Activated naive CD8-positive, alpha-beta T cell treated with anti-CD3 and anti-CD28 coated beads for 36 hours (primary cell): Measurements from ENCODE around the gene FER. TPM values are rescaled to one million over a fixed set of nuclear protein-coding genes. Genes with fewer than 3 reads are reported as not detected.

Experiments used
- DNase-seq: peaks from one replicate; pipeline ENCODE4 v3.0.0; 2021
- H3K27ac Mint-ChIP-seq: one replicate; pipeline ENCODE4 v1.8.0; 2022; ENCODE audit warnings: mild to moderate bottlenecking, moderate library complexity, mixed read lengths
- H3K27me3 Mint-ChIP-seq: one replicate; pipeline ENCODE4 v1.8.0; 2022; ENCODE audit warnings: mild to moderate bottlenecking, mixed read lengths
- H3K36me3 Mint-ChIP-seq: one replicate; pipeline ENCODE4 v1.8.0; 2021; ENCODE audit warnings: mild to moderate bottlenecking, mixed read lengths
- H3K4me1 Mint-ChIP-seq: one replicate; pipeline ENCODE4 v1.8.0; 2021; ENCODE audit warnings: mixed read lengths
- H3K4me3 Mint-ChIP-seq: one replicate; pipeline ENCODE4 v1.8.0; 2022; ENCODE audit warnings: mild to moderate bottlenecking, moderate library complexity, mixed read lengths
- H3K9me3 Mint-ChIP-seq: one replicate; pipeline ENCODE4 v1.8.0; 2022; ENCODE audit warnings: mixed read lengths
- total RNA-seq, 2 experiments: library from RNA; stranded (reverse); gene quantifications; one replicate each; pipeline ENCODE4 v1.2.3, GENCODE V29; 2021

The FER gene
- total RNA-seq, 2 experiments from 2014 or later: 9.0 to 9.1 TPM

GRCh38 chr5:108730617-108731340 lies 16.9 kb upstream of the FER start:
- H3K27me3 Mint-ChIP-seq: peaks cover 50% of the 10 kb centered on the region
- peaks cover 33% of the 10 kb centered on the region for H3K4me1 Mint-ChIP-seq
- no peak overlapping the region for H3K27ac Mint-ChIP-seq
- no peak overlapping the region for H3K4me3 Mint-ChIP-seq
- peaks cover 2% of the 10 kb centered on the region for H3K9me3 Mint-ChIP-seq
- peaks cover 4% of the 10 kb centered on the region for H3K36me3 Mint-ChIP-seq
- DNase-seq: no peak

GRCh38 chr5:108735790-108736189 lies 11.9 kb upstream of the FER start:
- no peaks in the 10 kb centered on the region for H3K9me3 Mint-ChIP-seq
- H3K4me1 Mint-ChIP-seq: peaks cover under 1% of the 10 kb centered on the region
- no peak overlapping the region for H3K4me3 Mint-ChIP-seq
- no peak for DNase-seq
- peaks cover 36% of the 10 kb centered on the region for H3K27me3 Mint-ChIP-seq
- H3K27ac Mint-ChIP-seq: no peak overlapping the region
- H3K36me3 Mint-ChIP-seq: no peaks in the 10 kb centered on the region

GRCh38 chr5:108736855-108737254 lies 10.8 kb upstream of the FER start:
- DNase-seq: no peak
- Mint-ChIP-seq H3K4me3 (no peak overlapping the region), H3K36me3 (no peaks in the 10 kb centered on the region), H3K4me1 (no peaks in the 10 kb centered on the region), H3K27me3 (peaks cover 32% of the 10 kb centered on the region), H3K27ac (no peak overlapping the region), H3K9me3 (no peaks in the 10 kb centered on the region)

GRCh38 chr5:108739376-108739775 lies 8.3 kb upstream of the FER start:
- H3K4me3 Mint-ChIP-seq: no peak overlapping the region
- peaks cover 18% of the 10 kb centered on the region for H3K27me3 Mint-ChIP-seq
- H3K9me3 Mint-ChIP-seq: no peaks in the 10 kb centered on the region
- H3K36me3 Mint-ChIP-seq: no peaks in the 10 kb centered on the region
- H3K27ac Mint-ChIP-seq: no peak overlapping the region
- DNase-seq: no peak
- no peaks in the 10 kb centered on the region for H3K4me1 Mint-ChIP-seq

DNA sequence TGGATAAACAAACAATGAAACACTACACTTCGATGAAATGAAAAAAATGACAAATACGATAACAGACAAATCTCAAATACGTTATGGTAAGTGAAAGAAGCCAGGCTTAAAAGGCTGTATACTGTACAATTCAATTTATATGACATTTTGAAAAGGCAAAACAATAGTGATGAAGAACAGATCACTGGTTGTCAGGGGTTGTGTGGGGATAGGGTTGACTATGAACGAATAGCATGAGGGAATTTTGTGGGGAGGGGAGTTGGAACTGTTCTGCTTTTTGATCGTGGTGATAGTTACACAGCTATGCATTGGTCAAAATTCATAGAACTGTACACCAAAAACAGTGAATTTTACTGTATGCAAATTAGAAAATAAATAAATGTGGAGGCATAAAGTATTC lies 7.8 kb upstream of the FER start:
- no peak overlapping the region for H3K4me3 Mint-ChIP-seq
- H3K4me1 Mint-ChIP-seq: no peaks in the 10 kb centered on the region
- H3K9me3 Mint-ChIP-seq: no peaks in the 10 kb centered on the region
- H3K36me3 Mint-ChIP-seq: no peaks in the 10 kb centered on the region
- DNase-seq: no peak
- H3K27ac Mint-ChIP-seq: no peak overlapping the region
- peaks cover 18% of the 10 kb centered on the region for H3K27me3 Mint-ChIP-seq

DNA sequence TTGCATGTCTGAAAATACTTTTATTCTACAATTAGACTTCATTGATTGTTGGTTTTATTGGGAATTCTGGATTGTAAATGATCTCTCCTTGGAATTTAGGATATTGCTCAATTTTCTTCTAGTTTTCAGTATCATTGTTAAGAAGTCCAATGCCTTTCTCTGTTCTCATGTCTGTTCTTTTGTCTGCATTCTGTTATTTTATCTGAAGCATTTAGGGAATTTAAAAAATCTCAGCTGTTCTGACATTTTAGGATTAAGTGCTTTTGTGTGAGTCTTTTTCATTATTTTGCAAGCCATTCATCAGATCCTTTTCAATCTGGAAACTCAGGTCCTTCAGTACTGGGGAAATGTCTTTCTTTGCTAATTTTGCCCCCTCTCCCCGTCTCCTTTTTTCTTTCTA lies 4.4 kb upstream of the FER start:
- peaks cover 2% of the 10 kb centered on the region for H3K9me3 Mint-ChIP-seq
- H3K36me3 Mint-ChIP-seq: peaks cover 1% of the 10 kb centered on the region
- H3K4me1 Mint-ChIP-seq: peaks cover 7% of the 10 kb centered on the region
- no peak overlapping the region for H3K4me3 Mint-ChIP-seq
- peaks cover 9% of the 10 kb centered on the region for H3K27me3 Mint-ChIP-seq
- DNase-seq: no peak
- no peak overlapping the region for H3K27ac Mint-ChIP-seq

- no peak for DNase-seq
- Mint-ChIP-seq H3K4me3 (no peak overlapping the region), H3K27ac (no peak overlapping the region), H3K4me1 (peaks cover 7% of the 10 kb centered on the region), H3K36me3 (peaks cover 1% of the 10 kb centered on the region), H3K9me3 (peaks cover 2% of the 10 kb centered on the region), H3K27me3 (peaks cover 4% of the 10 kb centered on the region)
These were observed 3.9 kb upstream of the FER start for GRCh38 chr5:108743846-108744245.

DNA sequence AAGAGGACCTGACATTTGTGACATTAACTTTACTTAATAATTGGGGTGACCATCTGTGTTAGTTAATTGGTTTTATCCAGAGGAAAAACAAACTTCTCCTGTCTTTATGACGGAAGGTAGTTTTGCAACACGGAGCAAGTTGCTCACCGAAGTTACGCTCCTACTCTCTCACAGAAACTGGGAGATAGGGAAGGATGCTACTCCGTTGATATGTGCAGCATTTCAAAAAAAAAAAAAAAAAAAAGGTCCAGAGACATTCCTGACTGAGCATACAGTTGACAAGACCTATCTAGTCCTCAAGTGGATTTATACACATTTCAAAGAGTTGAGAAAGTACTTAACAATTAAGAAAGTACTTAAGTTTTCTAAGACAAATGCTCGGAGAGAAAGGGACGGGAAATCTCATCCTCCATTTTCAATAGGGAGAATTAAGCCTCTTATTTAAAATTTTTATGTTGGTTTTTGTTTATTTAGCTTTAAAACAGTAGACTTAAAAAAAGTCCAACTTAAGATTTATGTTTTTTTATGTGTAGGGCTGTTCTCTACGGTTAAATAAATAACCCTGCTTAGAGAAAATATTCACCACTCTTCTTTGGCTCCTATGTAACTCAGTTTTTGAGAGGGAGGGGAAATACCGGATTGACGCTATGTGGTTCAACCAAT lies 455 bp upstream of the FER start:
- H3K36me3 Mint-ChIP-seq: peaks cover 1% of the 10 kb centered on the region
- peaks cover 2% of the 10 kb centered on the region for H3K9me3 Mint-ChIP-seq
- H3K27ac Mint-ChIP-seq: peak overlapping the region; percentile 92
- H3K4me1 Mint-ChIP-seq: peaks cover 14% of the 10 kb centered on the region
- peak overlapping the region; percentile 91 for H3K4me3 Mint-ChIP-seq
- no peaks in the 10 kb centered on the region for H3K27me3 Mint-ChIP-seq
- no peak for DNase-seq

DNA sequence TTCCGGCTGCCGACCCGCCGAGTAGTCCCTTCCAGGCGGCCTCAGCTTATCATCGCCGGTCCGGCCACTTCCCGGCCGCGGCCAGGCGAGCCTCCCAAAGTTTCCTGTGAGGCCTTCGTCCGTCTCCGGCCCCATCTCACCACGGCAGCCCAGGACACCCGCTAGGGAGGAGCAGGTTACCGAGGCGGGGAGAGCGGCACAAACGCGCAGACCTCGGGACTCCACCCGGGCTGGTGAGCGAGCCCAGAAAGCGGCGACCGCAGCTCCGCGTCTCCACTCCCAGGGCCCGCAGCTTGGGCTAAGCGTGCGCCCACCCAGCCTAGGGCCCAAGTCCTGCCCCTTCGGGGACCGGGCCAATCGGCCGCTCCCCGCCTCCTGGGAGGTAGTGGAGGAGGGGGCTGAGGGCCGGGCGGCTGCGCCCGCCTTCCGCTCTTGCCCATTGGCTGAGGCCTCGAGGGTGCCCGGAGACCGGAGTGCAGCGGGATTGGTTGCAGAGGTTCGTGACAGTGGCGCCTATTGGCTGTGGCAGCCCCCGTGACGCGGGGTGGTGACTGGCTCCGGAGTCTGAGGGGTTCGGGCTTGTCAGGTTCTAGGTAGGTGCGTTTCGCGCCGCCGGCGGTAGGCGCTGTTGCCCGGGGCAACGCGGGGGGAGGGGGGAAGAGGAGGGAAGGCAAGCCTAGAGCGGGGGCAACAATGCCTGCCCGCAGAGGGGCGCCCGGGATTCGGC lies 867 bp downstream of the FER start:
- peaks cover 1% of the 10 kb centered on the region for H3K36me3 Mint-ChIP-seq
- peaks cover 2% of the 10 kb centered on the region for H3K9me3 Mint-ChIP-seq
- peak; percentile 99 for DNase-seq
- H3K4me1 Mint-ChIP-seq: peaks cover 20% of the 10 kb centered on the region
- no peaks in the 10 kb centered on the region for H3K27me3 Mint-ChIP-seq
- H3K27ac Mint-ChIP-seq: peak overlapping the region; percentile 92
- peak overlapping the region; percentile 91 for H3K4me3 Mint-ChIP-seq

- DNase-seq: peak; percentile 72
- Mint-ChIP-seq H3K4me1 (peaks cover 25% of the 10 kb centered on the region), H3K9me3 (peaks cover 2% of the 10 kb centered on the region), H3K27me3 (no peaks in the 10 kb centered on the region), H3K27ac (peak overlapping the region; percentile 92), H3K36me3 (peaks cover 1% of the 10 kb centered on the region), H3K4me3 (peak overlapping the region; percentile 91)
These were observed 1.6 kb downstream of the FER start for GRCh38 chr5:108749128-108749861.

GRCh38 chr5:108753331-108753730 lies 5.6 kb downstream of the FER start:
- Mint-ChIP-seq H3K27ac (no peak overlapping the region), H3K9me3 (no peaks in the 10 kb centered on the region), H3K27me3 (no peaks in the 10 kb centered on the region), H3K36me3 (no peaks in the 10 kb centered on the region), H3K4me1 (peaks cover 21% of the 10 kb centered on the region), H3K4me3 (no peak overlapping the region)
- DNase-seq: no peak

GRCh38 chr5:108753877-108754276 lies 6.2 kb downstream of the FER start:
- DNase-seq: no peak
- H3K36me3 Mint-ChIP-seq: no peaks in the 10 kb centered on the region
- H3K27me3 Mint-ChIP-seq: no peaks in the 10 kb centered on the region
- no peak overlapping the region for H3K4me3 Mint-ChIP-seq
- no peaks in the 10 kb centered on the region for H3K9me3 Mint-ChIP-seq
- no peak overlapping the region for H3K27ac Mint-ChIP-seq
- peaks cover 21% of the 10 kb centered on the region for H3K4me1 Mint-ChIP-seq

- H3K27me3 Mint-ChIP-seq: no peaks in the 10 kb centered on the region
- no peak for DNase-seq
- H3K9me3 Mint-ChIP-seq: peaks cover 5% of the 10 kb centered on the region
- H3K4me3 Mint-ChIP-seq: no peak overlapping the region
- H3K4me1 Mint-ChIP-seq: peaks cover 26% of the 10 kb centered on the region
- H3K36me3 Mint-ChIP-seq: peaks cover 11% of the 10 kb centered on the region
- H3K27ac Mint-ChIP-seq: peak overlapping the region; percentile 17
These were observed 12.8 kb downstream of the FER start for GRCh38 chr5:108760512-108760911.

- Mint-ChIP-seq H3K4me1 (peaks cover 29% of the 10 kb centered on the region), H3K4me3 (no peak overlapping the region), H3K36me3 (peaks cover 11% of the 10 kb centered on the region), H3K9me3 (peaks cover 5% of the 10 kb centered on the region), H3K27ac (no peak overlapping the region), H3K27me3 (no peaks in the 10 kb centered on the region)
- no peak for DNase-seq
These were observed 15.0 kb downstream of the FER start for GRCh38 chr5:108762660-108763059.
